Astrocyte of the cerebellum (primary cell): ENCODE results near the gene HLA-F.

ENCODE experiments used
- DNase-seq: peaks from one replicate; pipeline ENCODE4 v3.0.0-alpha.2; 2011; ENCODE audit warnings: low read depth
- H3K4me3 ChIP-seq: 2 replicates; pipeline ENCODE4 v1.5.1; 2011; ENCODE audit warnings: mild to moderate bottlenecking, low read depth, low read length, moderate library complexity
- CTCF ChIP-seq: IDR thresholded peaks from 2 replicates; pipeline ENCODE4 v1.5.1; 2012; ENCODE audit warnings: low read length, low read depth, moderate library complexity, mild to moderate bottlenecking; ENCODE audit errors: missing control alignments
- in situ Hi-C: cut with HindIII; loops from 2 replicates; pipeline ENCODE4 v1.10.0; 2017; ENCODE audit warnings: low sequenced_read_pairs

HLA-F gene

GRCh38 chr6:29728173-29728874 lies 5.1 kb downstream of the HLA-F start:
- no peak for TF ChIP-seq CTCF
- in situ Hi-C loops = no loop called here
- H3K4me3 ChIP-seq = no peak overlapping the region
- no peak for DNase-seq

GRCh38 chr6:29728875-29729270 lies 5.6 kb downstream of the HLA-F start:
- DNase-seq = no peak
- no peak overlapping the region for H3K4me3 ChIP-seq
- in situ Hi-C loops = no loop called here
- TF ChIP-seq CTCF = no peak

GRCh38 chr6:29729774-29730328 lies 6.6 kb downstream of the HLA-F start:
- H3K4me3 ChIP-seq = no peak overlapping the region
- no peak for DNase-seq
- in situ Hi-C loops = no loop called here
- no peak for TF ChIP-seq CTCF

- DNase-seq = no peak
- H3K4me3 ChIP-seq = no peak overlapping the region
- in situ Hi-C loops = no loop called here
- no peak for TF ChIP-seq CTCF
Measured at GRCh38 chr6:29730575-29731126, 7.4 kb downstream of the HLA-F start.

GRCh38 chr6:29731281-29731680 lies 8.0 kb downstream of the HLA-F start:
- no peak overlapping the region for H3K4me3 ChIP-seq
- in situ Hi-C loops = no loop called here
- no peak for TF ChIP-seq CTCF
- DNase-seq = no peak

- DNase-seq = no peak
- no peak overlapping the region for H3K4me3 ChIP-seq
- in situ Hi-C loops = no loop called here
- TF ChIP-seq CTCF = no peak
Measured at GRCh38 chr6:29733057-29733456, 9.8 kb downstream of the HLA-F start.
